Right renal cortex interstitium (tissue), 3 donors: Measurements from ENCODE around the gene MCEMP1. TPM values are rescaled to one million over a fixed set of nuclear protein-coding genes. Genes with fewer than 3 reads are reported as not detected.

Source experiments
- DNase-seq, 3 donors: peaks; one replicate each; pipeline ENCODE4 v3.0.0-alpha.2; 2013; ENCODE audit warnings: low read depth in 3 of 3, low spot score in 2 of 3
- polyA plus RNA-seq, 3 donors: library from polyadenylated mRNA; unstranded; fragments of 120-200 nt; gene quantifications; one replicate each; pipeline ENCODE4 v1.2.1, GENCODE V29; 2013; ENCODE audit not compliant: insufficient read length in 3 of 3

Gene MCEMP1
- polyA plus RNA-seq, 3 donors: 0.10 to 0.44 TPM; not detected in 1

- no peak for DNase-seq
Measured at GRCh38 chr19:7718668-7719067, 41.8 kb downstream of the MCEMP1 start.

- no peak for DNase-seq
Measured at GRCh38 chr19:7720351-7720750, 43.5 kb downstream of the MCEMP1 start.

GRCh38 chr19:7722231-7722651 lies 45.4 kb downstream of the MCEMP1 start:
- DNase-seq: no peak

GRCh38 chr19:7725791-7726190 lies 48.9 kb downstream of the MCEMP1 start:
- no peak for DNase-seq

GRCh38 chr19:7729211-7729610 lies 52.3 kb downstream of the MCEMP1 start:
- DNase-seq: no peak

Other genes starting within 250 kb of the MCEMP1 start
- gene PEX11G, start 188.1 kb upstream of the MCEMP1 start, polyA plus RNA-seq: 1 to 10 TPM; 4.7 to 6.2 (median 5.4) TPM
- 10 to 100 TPM; 28.7 to 39.8 (median 32.4) TPM for gene ZNF358, start 161.0 kb upstream of the MCEMP1 start, polyA plus RNA-seq
- gene MCOLN1, start 154.5 kb upstream of the MCEMP1 start, polyA plus RNA-seq: 10 to 100 TPM; 13.5 to 15.0 (median 13.9) TPM
- gene PNPLA6, start 141.4 kb upstream of the MCEMP1 start, polyA plus RNA-seq: 10 to 100 TPM; 29.4 to 39.1 (median 32.5) TPM
- 10 to 100 TPM; 12.3 to 15.4 (median 12.5) TPM for gene CAMSAP3, start 81.2 kb upstream of the MCEMP1 start, polyA plus RNA-seq
- 10 to 100 TPM; 30.3 to 35.7 (median 30.9) TPM for gene XAB2, start 47.5 kb upstream of the MCEMP1 start, polyA plus RNA-seq
- 100 to 1,000 TPM; 114 to 139 (median 125) TPM for gene PET100, start 47.3 kb upstream of the MCEMP1 start, polyA plus RNA-seq
- gene PCP2, start 43.4 kb upstream of the MCEMP1 start, polyA plus RNA-seq: under 1 TPM; 0.58 to 0.83 (median 0.62) TPM
- gene STXBP2, start 40.0 kb upstream of the MCEMP1 start, polyA plus RNA-seq: 10 to 100 TPM; 60.0 to 69.0 (median 61.0) TPM
- gene RETN, start 8.0 kb upstream of the MCEMP1 start, polyA plus RNA-seq: 1 to 10 TPM in 2 of 3 donors, under 1 TPM in 1; 0.64 to 1.5 (median 1.3) TPM
- 10 to 100 TPM; 39.8 to 49.0 (median 46.4) TPM for gene TRAPPC5, start 3.7 kb downstream of the MCEMP1 start, polyA plus RNA-seq
- under 1 TPM in 1 of 3 donors, not detected in 2; 0.22 TPM for gene FCER2, start 25.0 kb downstream of the MCEMP1 start, polyA plus RNA-seq
- gene CLEC4G, start 55.0 kb downstream of the MCEMP1 start, polyA plus RNA-seq: not detected
- gene CD209, start 70.4 kb downstream of the MCEMP1 start, polyA plus RNA-seq: 1 to 10 TPM in 2 of 3 donors, under 1 TPM in 1; 0.94 to 1.4 (median 1.3) TPM
- gene CLEC4M, start 86.2 kb downstream of the MCEMP1 start, polyA plus RNA-seq: 1 to 10 TPM; 2.0 to 4.2 (median 2.1) TPM
- 10 to 100 TPM; 14.1 to 17.9 (median 15.5) TPM for gene EVI5L, start 153.1 kb downstream of the MCEMP1 start, polyA plus RNA-seq
- 1 to 10 TPM; 4.2 to 4.5 (median 4.3) TPM for gene PRR36, start 197.3 kb downstream of the MCEMP1 start, polyA plus RNA-seq
- 1 to 10 TPM; 1.9 to 2.4 (median 2.3) TPM for gene LRRC8E, start 211.4 kb downstream of the MCEMP1 start, polyA plus RNA-seq
- gene MAP2K7, start 226.8 kb downstream of the MCEMP1 start, polyA plus RNA-seq: 10 to 100 TPM; 21.5 to 27.5 (median 27.0) TPM
- gene TGFBR3L, start 237.7 kb downstream of the MCEMP1 start, polyA plus RNA-seq: under 1 TPM; 0.12 to 0.45 (median 0.32) TPM
- 10 to 100 TPM; 11.3 to 13.3 (median 12.4) TPM for gene SNAPC2, start 243.2 kb downstream of the MCEMP1 start, polyA plus RNA-seq
- gene CTXN1, start 249.0 kb downstream of the MCEMP1 start, polyA plus RNA-seq: 10 to 100 TPM in 2 of 3 donors, 1 to 10 TPM in 1; 10.0 to 16.1 (median 11.5) TPM